OCI-LY1 (cell line): ENCODE results near the gene MKX.

ENCODE experiments used
- H2AFZ ChIP-seq: fragments of 200-600 bp; sonication (generic), shearing (Covaris generic); 2 replicates; pipeline ENCODE4 v1.6.0; 2014; ENCODE audit warnings: antibody characterized with exemption, mild to moderate bottlenecking, low read length
- H3F3A ChIP-seq: fragments of 200-600 bp; sonication (generic), shearing (Covaris generic); 2 replicates; pipeline ENCODE4 v1.6.0; 2014; ENCODE audit warnings: mild to moderate bottlenecking, antibody characterized with exemption, low read length, moderate library complexity; ENCODE audit not compliant: insufficient read depth
- H3K27ac ChIP-seq: fragments of 200-600 bp; sonication (generic); 2 replicates; pipeline ENCODE4 v1.5.1; 2014; ENCODE audit warnings: low read length, mixed run types, mild to moderate bottlenecking, low read depth; ENCODE audit not compliant: poor library complexity, severe bottlenecking
- H3K27me3 ChIP-seq: fragments of 200-600 bp; sonication (generic); 2 replicates; pipeline ENCODE4 v1.6.0; 2014; ENCODE audit warnings: antibody characterized with exemption, mild to moderate bottlenecking, low read length, moderate library complexity; ENCODE audit not compliant: insufficient read depth
- H3K36me3 ChIP-seq: fragments of 200-600 bp; sonication (generic); 2 replicates; pipeline ENCODE4 v1.6.1; 2014; ENCODE audit warnings: mild to moderate bottlenecking, antibody characterized with exemption, low read length, moderate library complexity, mixed read lengths; ENCODE audit not compliant: insufficient read depth
- H3K4me1 ChIP-seq: fragments of 200-600 bp; sonication (generic); 2 replicates; pipeline ENCODE4 v1.5.1; 2014; ENCODE audit warnings: mild to moderate bottlenecking, low read length, moderate library complexity; ENCODE audit not compliant: insufficient read depth, severe bottlenecking
- H3K4me2 ChIP-seq: fragments of 200-600 bp; sonication (generic), shearing (Covaris generic); 2 replicates; pipeline ENCODE4 v1.6.1; 2014; ENCODE audit warnings: low read length
- H3K4me3 ChIP-seq: fragments of 200-600 bp; sonication (generic); 2 replicates; pipeline ENCODE4 v1.5.1; 2014; ENCODE audit warnings: low read length, low read depth, mild to moderate bottlenecking, mixed read lengths; ENCODE audit not compliant: poor library complexity, severe bottlenecking
- H3K79me2 ChIP-seq: fragments of 200-600 bp; shearing (Covaris generic); 2 replicates; pipeline ENCODE4 v1.6.1; 2016; ENCODE audit warnings: mixed run types, low read length, mixed read lengths; ENCODE audit not compliant: insufficient read depth
- H3K9ac ChIP-seq: fragments of 200-600 bp; sonication (generic), shearing (Covaris generic); 2 replicates; pipeline ENCODE4 v1.6.1; 2014; ENCODE audit warnings: mild to moderate bottlenecking, low read length, mixed read lengths
- H3K9me2 ChIP-seq: fragments of 200-600 bp; sonication (generic), shearing (Covaris generic); 2 replicates; pipeline ENCODE4 v1.6.1; 2014; ENCODE audit warnings: low read depth, mild to moderate bottlenecking, low read length, mixed read lengths
- H3K9me3 ChIP-seq: fragments of 200-600 bp; shearing (Covaris generic); 2 replicates; pipeline ENCODE4 v1.6.1; 2014; ENCODE audit warnings: low read length, mixed read lengths
- H4K20me1 ChIP-seq: fragments of 200-600 bp; sonication (generic), shearing (Covaris generic); 2 replicates; pipeline ENCODE4 v1.6.0; 2016; ENCODE audit warnings: mild to moderate bottlenecking, low read length; ENCODE audit not compliant: insufficient read depth
- CTCF ChIP-seq: fragments of 200-600 bp; sonication (generic), shearing (Covaris generic); IDR thresholded peaks from 2 replicates; pipeline ENCODE4 v1.5.1; 2017; ENCODE audit warnings: mild to moderate bottlenecking, antibody characterized with exemption, low read length, moderate library complexity, mixed read lengths
- EZH2 ChIP-seq: fragments of 200-600 bp; sonication (generic), shearing (Covaris generic); IDR thresholded peaks from 2 replicates; pipeline ENCODE4 v1.8.0; 2017; ENCODE audit warnings: borderline replicate concordance, mixed run types, mild to moderate bottlenecking, antibody characterized with exemption, low read length, moderate library complexity, mixed read lengths

MKX gene

GRCh38 chr10:27680691-27681605, 64.7 kb downstream of the MKX start:
- Histone ChIP-seq H4K20me1 (no peaks in the 10 kb centered on the region), H3K4me1 (no peaks in the 10 kb centered on the region), H3K27me3 (no peaks in the 10 kb centered on the region), H3K4me3 (no peak overlapping the region), H3K9me2 (no peaks in the 10 kb centered on the region), H3K9me3 (no peaks in the 10 kb centered on the region), H3K4me2 (no peak overlapping the region), H3F3A (no peaks in the 10 kb centered on the region), H3K79me2 (no peaks in the 10 kb centered on the region), H2AFZ (no peak overlapping the region), H3K36me3 (no peaks in the 10 kb centered on the region), H3K9ac (no peak overlapping the region), H3K27ac (no peak overlapping the region)
- TF ChIP-seq CTCF = peak; percentile 19; the same call in 1 of the 2 replicates
- TF ChIP-seq EZH2 = no peak

GRCh38 chr10:27680006-27680557, 65.5 kb downstream of the MKX start:
- Histone ChIP-seq H3K4me2 (no peak overlapping the region), H3K27ac (no peak overlapping the region), H3K9me2 (no peaks in the 10 kb centered on the region), H2AFZ (no peak overlapping the region), H3K9me3 (no peaks in the 10 kb centered on the region), H3K36me3 (no peaks in the 10 kb centered on the region), H3K79me2 (no peaks in the 10 kb centered on the region), H3K4me1 (no peaks in the 10 kb centered on the region), H3K27me3 (no peaks in the 10 kb centered on the region), H3F3A (no peaks in the 10 kb centered on the region), H4K20me1 (no peaks in the 10 kb centered on the region), H3K4me3 (no peak overlapping the region), H3K9ac (no peak overlapping the region)
- TF ChIP-seq EZH2 (no peak), CTCF (no peak)

- Histone ChIP-seq H4K20me1 (no peaks in the 10 kb centered on the region), H3K4me2 (no peak overlapping the region), H3K9me3 (no peaks in the 10 kb centered on the region), H3K4me1 (no peaks in the 10 kb centered on the region), H3K9ac (no peak overlapping the region), H3F3A (no peaks in the 10 kb centered on the region), H3K4me3 (no peak overlapping the region), H3K27me3 (no peaks in the 10 kb centered on the region), H3K27ac (no peak overlapping the region), H2AFZ (no peak overlapping the region), H3K36me3 (no peaks in the 10 kb centered on the region), H3K9me2 (no peaks in the 10 kb centered on the region), H3K79me2 (no peaks in the 10 kb centered on the region)
- TF ChIP-seq EZH2 (no peak), CTCF (no peak)
These were observed 66.2 kb downstream of the MKX start for GRCh38 chr10:27679369-27679912.
